HG02759 (cell line): Measurements from ENCODE around the gene CDKN1B.

Experiments used
- ATAC-seq: cut with Tn5 transposase; IDR thresholded peaks from one replicate; pipeline ENCODE4 v1.9.1; 2021; ENCODE audit warnings: mild to moderate bottlenecking, moderate library complexity; ENCODE audit not compliant: unreplicated experiment

The CDKN1B gene

GRCh38 chr12:12716793-12717585, at the start of gene CDKN1B:
Gene CDKN1B (plus strand): TSS chr12:12717368. CDS start chr12:12717840, 472 bp downstream.
- ATAC-seq = peak; percentile 65

- ATAC-seq = no peak
These were observed 49.2 kb upstream of the CDKN1B start for GRCh38 chr12:12668005-12668404.

- ATAC-seq = no peak
These were observed 48.1 kb upstream of the CDKN1B start for GRCh38 chr12:12669020-12669419.

- no peak for ATAC-seq
These were observed 45.1 kb upstream of the CDKN1B start for GRCh38 chr12:12671850-12672660.

- peak; percentile 87 for ATAC-seq
These were observed 43.9 kb upstream of the CDKN1B start for GRCh38 chr12:12673296-12673695.

- ATAC-seq = no peak
These were observed 40.6 kb upstream of the CDKN1B start for GRCh38 chr12:12676605-12677004.

GRCh38 chr12:12681061-12681765, 36.0 kb upstream of the CDKN1B start:
- no peak for ATAC-seq

- ATAC-seq = no peak
These were observed 34.9 kb upstream of the CDKN1B start for GRCh38 chr12:12682284-12682683.

GRCh38 chr12:12683136-12683697, 34.0 kb upstream of the CDKN1B start:
- no peak for ATAC-seq

- ATAC-seq = no peak
These were observed 33.4 kb upstream of the CDKN1B start for GRCh38 chr12:12683725-12684124.

GRCh38 chr12:12684375-12685106, 32.6 kb upstream of the CDKN1B start:
- ATAC-seq = no peak

- no peak for ATAC-seq
These were observed 31.9 kb upstream of the CDKN1B start for GRCh38 chr12:12685305-12685704.

GRCh38 chr12:12686472-12686871, 30.7 kb upstream of the CDKN1B start:
- no peak for ATAC-seq

GRCh38 chr12:12686925-12687324, 30.2 kb upstream of the CDKN1B start:
- no peak for ATAC-seq

- no peak for ATAC-seq
These were observed 27.4 kb upstream of the CDKN1B start for GRCh38 chr12:12689647-12690300.

- peak; percentile 31 for ATAC-seq
These were observed 25.6 kb upstream of the CDKN1B start for GRCh38 chr12:12691549-12691948.

GRCh38 chr12:12693111-12693671, 24.0 kb upstream of the CDKN1B start:
- ATAC-seq = peak; percentile 24

- ATAC-seq = peak; percentile 69
These were observed 20.4 kb upstream of the CDKN1B start for GRCh38 chr12:12696562-12697383.

GRCh38 chr12:12699345-12699744, 17.8 kb upstream of the CDKN1B start:
- no peak for ATAC-seq
